Islet precursor cell (in vitro differentiated cells): ENCODE data around the gene LSS.
"Not testable (repeated sequence)": the region's sequence is repeated elsewhere in the genome, so short reads cannot be mapped to it uniquely, and the experiment has no call there.

Experiments
- DNase-seq: peaks from one replicate; pipeline ENCODE4 v3.0.0-alpha.2; 2018

The LSS gene

GRCh38 chr21:46151261-46151988 is 77.1 kb downstream of the LSS start:
- no peak for DNase-seq

- peak; percentile 53 for DNase-seq
Measured at GRCh38 chr21:46150491-46151121, 78.0 kb downstream of the LSS start.

GRCh38 chr21:46150073-46150472 is 78.5 kb downstream of the LSS start:
- DNase-seq: no peak

GRCh38 chr21:46149205-46149901 is 79.2 kb downstream of the LSS start:
- no peak for DNase-seq

- DNase-seq: no peak
Measured at GRCh38 chr21:46148106-46148505, 80.5 kb downstream of the LSS start.

GRCh38 chr21:46147429-46147828 is 81.1 kb downstream of the LSS start:
- peak; percentile 86 for DNase-seq

- peak; percentile 83 for DNase-seq
Measured at GRCh38 chr21:46146856-46147255, 81.7 kb downstream of the LSS start.

GRCh38 chr21:46145840-46146691 is 82.5 kb downstream of the LSS start:
- no peak for DNase-seq

GRCh38 chr21:46145159-46145839 is 83.3 kb downstream of the LSS start:
- no peak for DNase-seq

GRCh38 chr21:46144464-46145070 is 84.0 kb downstream of the LSS start:
- DNase-seq: no peak

GRCh38 chr21:46142582-46143473 is 85.7 kb downstream of the LSS start:
- no peak for DNase-seq

GRCh38 chr21:46141767-46142581 is 86.6 kb downstream of the LSS start:
- DNase-seq: no peak

- DNase-seq: not testable (repeated sequence)
Measured at GRCh38 chr21:46140352-46141003, 88.1 kb downstream of the LSS start.

- no peak for DNase-seq
Measured at GRCh38 chr21:46139686-46140085, 88.9 kb downstream of the LSS start.

GRCh38 chr21:46138383-46138970 is 90.1 kb downstream of the LSS start:
- no peak for DNase-seq
